ENCODE results near the gene SPARC.

Gene SPARC

DNA sequence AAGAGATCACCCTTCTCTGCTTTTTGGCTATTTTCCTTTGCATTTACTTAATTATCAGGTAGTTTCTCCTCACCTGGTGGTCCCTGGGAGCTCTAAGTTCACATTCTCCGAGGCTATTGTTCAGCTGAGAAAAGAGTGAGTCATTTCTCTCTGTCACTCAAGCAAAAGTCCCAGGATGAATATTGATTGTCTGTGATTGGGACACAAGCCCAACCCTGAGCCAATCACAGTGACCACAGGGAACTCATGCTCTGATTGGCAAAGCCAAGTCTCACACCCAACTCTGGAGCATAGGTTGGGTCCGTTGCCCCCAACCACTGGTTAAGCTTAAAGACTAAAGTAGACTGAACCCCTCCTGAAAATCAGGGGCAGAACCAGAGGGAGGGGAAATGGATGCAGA lies 67.8 kb downstream of the SPARC start:
- no peak for DNase-seq

DNA sequence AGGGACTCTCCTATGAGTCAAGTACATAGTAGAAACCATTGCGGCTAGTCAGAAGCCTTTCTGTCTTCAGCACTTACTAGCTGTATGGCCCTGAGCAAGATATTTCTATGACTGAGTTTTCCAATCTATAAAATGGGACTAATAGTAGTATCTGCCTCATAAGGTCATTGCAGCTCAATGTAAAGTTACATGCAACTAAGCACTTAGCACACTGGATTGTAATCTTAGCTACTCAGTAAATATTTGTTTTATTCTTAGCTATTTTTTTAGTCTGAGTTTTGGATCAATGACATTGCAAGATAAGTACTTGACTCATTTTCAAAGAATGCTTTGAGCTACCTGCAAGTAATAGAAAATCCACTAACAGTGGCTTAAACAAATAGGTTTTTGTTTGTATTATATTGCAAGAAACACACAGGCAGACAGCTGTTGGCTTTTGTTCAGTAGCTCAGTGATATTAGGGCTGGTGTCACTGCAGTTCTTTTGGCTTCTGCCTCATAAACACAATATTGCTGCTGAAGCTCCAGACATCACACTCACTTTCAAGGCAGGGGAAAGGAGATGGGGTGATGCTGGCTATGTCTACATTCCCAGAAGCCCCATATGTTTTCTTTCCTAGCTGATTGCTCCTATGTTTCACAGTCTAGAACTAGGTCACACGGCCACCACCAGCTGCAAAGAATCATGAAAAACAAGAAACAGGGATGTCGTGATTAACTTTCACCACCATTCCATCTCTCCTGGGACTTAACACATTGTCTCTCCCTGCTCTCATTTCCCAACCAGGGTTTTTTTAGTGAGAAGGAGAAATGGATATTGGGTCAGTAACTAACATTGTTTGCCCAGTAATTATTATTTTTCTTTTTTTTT lies 68.6 kb downstream of the SPARC start:
- no peak for DNase-seq

GRCh38 chr5:151617383-151617840 lies 69.3 kb downstream of the SPARC start:
- DNase-seq = no peak

- DNase-seq = no peak
Measured at GRCh38 chr5:151615431-151615830, 71.3 kb downstream of the SPARC start.

DNA sequence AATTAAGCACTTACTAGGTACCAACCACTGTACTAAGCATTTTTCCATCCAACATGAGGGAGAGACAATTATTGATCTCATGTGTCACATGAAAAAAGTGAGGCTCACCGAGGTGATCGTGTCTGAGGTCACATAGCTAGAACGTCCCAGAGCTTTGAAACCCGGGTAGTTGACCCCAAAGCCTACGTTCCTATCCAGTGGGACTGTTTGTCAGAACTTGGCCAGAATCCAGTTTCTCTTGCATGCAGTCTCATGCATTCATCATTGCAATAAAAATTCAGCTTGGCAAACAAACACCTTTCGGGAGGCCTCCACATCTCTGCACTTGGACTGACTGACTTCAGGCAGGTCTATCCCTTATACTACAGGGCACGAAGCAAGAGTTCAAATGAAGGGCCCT lies 72.2 kb downstream of the SPARC start:
- no peak for DNase-seq

DNA sequence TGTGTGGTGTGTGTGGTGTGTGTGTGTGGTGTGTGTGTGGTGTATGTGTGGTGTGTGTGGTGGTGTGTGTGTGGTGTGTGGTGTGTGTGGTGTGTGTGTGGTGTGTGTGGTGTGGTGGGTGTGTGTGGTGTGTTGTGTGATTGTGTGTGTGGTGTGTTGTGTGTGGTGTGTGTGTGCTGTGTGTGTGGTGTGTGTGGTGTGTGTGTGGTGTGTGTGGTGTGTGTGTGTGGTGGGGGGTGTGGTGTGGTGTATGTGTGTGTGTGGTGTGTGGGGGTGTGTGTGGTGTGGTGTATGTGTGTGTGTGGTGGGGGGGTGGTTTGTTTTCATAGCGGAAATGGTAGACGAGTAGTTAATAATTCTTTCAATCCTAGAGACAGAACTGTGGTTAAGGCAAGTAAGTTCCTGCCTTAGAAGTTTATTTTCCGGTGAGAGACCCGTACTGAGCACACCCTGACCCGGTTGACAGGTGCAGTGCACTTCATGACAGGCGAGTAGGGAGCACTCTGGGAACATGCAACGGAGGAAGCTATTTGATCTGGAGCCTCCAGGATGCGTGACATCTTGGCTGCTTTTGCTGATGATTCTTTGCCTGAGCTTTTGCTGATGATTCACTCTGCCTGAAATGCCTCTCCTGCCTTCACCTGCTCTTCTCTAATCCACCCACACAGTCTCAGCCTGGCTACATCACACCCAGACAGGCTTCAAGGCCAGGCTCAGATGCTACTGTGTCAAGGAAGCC lies 73.9 kb downstream of the SPARC start:
- DNase-seq = no peak

- no peak for DNase-seq
Measured at GRCh38 chr5:151611127-151611775, 75.5 kb downstream of the SPARC start.
